Measurements from ENCODE around the gene TNFAIP1.

The TNFAIP1 gene

DNA sequence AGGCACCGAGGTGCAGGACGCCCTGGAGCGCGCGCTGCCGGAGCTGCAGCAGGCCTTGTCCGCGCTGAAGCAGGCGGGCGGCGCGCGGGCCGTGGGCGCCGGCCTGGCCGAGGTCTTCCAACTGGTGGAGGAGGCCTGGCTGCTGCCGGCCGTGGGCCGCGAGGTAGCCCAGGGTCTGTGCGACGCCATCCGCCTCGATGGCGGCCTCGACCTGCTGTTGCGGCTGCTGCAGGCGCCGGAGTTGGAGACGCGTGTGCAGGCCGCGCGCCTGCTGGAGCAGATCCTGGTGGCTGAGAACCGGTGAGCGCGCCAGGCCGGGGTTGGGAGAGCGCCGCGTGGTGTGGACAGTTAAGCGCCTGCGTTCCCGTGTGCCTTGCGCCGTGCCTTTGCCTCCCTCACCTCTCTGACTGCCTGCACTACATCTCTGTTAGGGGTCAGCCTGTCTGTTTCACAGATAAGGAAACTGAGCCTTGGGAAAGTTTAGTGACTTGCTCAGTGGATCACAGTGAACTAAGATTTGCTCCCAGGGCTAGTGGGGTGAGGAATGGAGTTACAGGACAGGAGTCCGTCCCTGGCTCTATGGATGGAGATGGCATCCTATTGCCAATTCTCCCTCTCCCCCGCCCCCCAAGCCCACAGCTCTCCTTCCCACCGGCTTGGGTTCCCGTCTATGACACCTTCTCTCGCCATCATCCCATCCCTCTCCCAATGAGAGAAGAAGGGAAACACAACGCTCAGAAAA lies 36.8 kb downstream of the TNFAIP1 start:
- DNase-seq: peak; percentile 43

- peak; percentile 10 for DNase-seq
Measured at GRCh38 chr17:28372945-28373274, 37.3 kb downstream of the TNFAIP1 start.

GRCh38 chr17:28379814-28380801 lies 44.5 kb downstream of the TNFAIP1 start:
- no peak for DNase-seq

DNA sequence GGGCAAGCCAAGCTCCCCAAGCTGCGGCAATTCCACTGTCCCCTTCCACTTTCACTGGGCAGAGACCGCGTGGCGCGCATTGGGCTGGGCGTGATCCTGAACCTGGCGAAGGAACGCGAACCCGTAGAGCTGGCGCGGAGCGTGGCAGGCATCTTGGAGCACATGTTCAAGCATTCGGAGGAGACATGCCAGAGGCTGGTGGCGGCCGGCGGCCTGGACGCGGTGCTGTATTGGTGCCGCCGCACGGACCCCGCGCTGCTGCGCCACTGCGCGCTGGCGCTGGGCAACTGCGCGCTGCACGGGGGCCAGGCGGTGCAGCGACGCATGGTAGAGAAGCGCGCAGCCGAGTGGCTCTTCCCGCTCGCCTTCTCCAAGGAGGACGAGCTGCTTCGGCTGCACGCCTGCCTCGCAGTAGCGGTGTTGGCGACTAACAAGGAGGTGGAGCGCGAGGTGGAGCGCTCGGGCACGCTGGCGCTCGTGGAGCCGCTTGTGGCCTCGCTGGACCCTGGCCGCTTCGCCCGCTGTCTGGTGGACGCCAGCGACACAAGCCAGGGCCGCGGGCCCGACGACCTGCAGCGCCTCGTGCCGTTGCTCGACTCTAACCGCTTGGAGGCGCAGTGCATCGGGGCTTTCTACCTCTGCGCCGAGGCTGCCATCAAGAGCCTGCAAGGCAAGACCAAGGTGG lies 45.7 kb downstream of the TNFAIP1 start:
- DNase-seq: no peak

GRCh38 chr17:28384281-28385036 lies 48.9 kb downstream of the TNFAIP1 start:
- peak; percentile 88 for DNase-seq

DNA sequence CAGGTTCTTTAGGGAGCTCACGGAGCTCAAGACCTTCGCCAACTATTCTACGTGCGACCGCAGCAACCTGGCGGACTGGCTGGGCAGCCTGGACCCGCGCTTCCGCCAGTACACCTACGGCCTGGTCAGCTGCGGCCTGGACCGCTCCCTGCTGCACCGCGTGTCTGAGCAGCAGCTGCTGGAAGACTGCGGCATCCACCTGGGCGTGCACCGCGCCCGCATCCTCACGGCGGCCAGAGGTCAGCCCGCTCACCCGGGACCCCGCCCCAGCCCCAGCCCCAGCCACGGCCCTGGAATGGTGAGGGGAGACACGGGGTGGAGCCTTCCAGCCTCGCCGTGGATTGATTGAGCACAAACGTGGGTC lies 49.5 kb downstream of the TNFAIP1 start:
- peak; percentile 72 for DNase-seq

DNA sequence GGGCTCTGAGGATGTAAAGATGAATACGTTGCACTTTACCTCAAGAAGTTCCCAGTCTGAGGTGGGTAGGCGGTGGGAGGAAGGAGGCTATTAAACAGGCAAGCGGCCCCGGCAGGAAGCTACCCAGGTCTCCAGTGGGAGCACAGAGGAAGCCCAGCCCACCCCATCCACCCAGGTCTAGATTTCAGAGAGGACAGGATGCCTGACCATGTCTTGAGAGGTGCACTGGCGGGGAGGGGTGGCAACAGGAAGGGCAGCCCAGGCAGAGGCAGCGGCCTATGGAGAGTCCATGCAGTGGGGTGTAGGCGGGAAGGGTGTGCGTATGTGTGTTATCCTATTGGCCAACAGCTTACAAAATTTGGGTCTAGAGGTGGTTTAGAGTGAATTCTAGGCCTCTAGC lies 49.8 kb downstream of the TNFAIP1 start:
- peak; percentile 72 for DNase-seq

- DNase-seq: no peak
Measured at GRCh38 chr17:28386391-28386790, 50.8 kb downstream of the TNFAIP1 start.

GRCh38 chr17:28388106-28388505 lies 52.5 kb downstream of the TNFAIP1 start:
- no peak for DNase-seq

GRCh38 chr17:28390141-28390540 lies 54.6 kb downstream of the TNFAIP1 start:
- no peak for DNase-seq

GRCh38 chr17:28390563-28390962 lies 55.0 kb downstream of the TNFAIP1 start:
- DNase-seq: no peak

- DNase-seq: no peak
Measured at GRCh38 chr17:28390984-28391383, 55.4 kb downstream of the TNFAIP1 start.

DNA sequence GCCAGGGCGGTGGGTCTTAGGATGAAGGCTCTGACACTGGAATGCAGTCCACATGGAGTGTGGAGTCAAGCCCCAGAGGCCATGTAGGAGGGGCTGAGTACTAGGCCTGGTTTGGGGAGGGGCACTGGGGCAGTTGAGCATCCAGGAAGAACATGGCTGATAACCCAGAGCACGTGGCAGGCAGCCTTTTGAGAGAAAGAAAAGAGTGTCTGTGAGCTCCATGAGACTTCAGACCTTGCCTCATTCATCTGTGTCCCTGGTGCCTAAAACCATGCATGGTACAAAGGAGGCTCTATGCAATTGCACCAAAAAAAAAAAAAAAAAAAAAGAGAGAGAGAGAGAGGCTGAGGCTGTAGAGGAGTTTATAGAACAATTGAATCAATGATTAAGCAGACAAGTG lies 55.8 kb downstream of the TNFAIP1 start:
- DNase-seq: no peak

DNA sequence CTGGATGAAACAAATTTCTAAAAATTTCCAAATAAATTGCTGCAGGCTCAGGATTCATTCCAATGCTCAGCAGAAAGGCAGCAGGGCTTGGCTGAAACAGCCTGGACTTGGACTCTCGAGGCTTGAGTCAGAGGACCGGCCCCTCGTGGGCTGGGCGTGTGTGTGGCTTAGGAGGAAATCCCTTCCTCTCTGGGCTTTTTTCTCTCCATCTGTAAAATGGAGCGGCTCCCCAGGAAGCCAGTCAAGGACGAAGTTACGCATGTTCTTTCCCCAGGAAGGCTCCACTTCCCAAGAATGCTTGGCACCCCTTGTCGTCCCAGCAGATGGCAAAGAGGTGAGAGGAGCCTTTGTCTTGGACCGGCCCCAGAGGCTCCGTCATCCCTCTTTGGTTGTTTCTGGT lies 56.9 kb downstream of the TNFAIP1 start:
- no peak for DNase-seq

GRCh38 chr17:28394337-28395116 lies 59.0 kb downstream of the TNFAIP1 start:
- DNase-seq: no peak

DNA sequence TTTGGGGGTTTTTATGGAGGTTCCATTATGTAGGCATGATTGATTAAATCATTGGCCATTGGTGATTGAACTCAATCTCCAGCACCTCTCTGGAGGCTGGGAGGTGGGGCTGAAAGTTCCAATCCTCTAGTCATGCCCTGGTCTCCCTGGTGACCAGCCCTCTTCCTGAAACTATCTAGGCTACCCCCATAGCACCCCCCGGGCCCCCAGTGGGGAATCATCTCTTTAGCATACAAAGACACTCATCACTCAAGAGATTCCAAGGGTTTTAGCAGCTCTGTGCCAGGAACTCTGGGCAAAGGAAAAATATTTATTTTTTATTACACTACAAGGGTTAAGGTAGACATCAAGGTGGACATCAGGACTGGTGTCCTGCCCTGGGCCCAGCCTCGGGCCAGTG lies 59.9 kb downstream of the TNFAIP1 start:
- DNase-seq: no peak

DNA sequence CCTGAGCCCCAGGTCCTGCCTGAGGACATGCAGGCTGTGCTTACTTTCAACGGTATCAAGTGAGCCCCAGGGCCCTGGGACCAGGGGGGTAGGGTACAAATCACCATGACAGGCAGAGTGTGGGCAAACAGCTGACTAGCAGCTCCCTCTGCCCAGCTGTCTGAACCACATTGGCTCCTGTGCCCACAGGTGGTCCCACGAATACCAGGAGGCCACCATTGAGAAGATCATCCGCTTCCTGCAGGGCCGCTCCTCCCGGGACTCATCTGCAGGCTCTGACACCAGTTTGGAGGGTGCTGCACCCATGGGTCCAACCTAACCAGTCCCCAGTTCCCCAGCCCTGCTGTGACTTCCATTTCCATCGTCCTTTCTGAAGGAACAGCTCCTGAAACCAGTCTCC lies 60.4 kb downstream of the TNFAIP1 start:
- DNase-seq: no peak

Measured in NCI-H146 (cell line).